HEK293 (cell line): ENCODE data around the gene ABCA7.

Experiments
- KLF16 ChIP-seq: fragments of 450-650 bp; formaldehyde crosslinking; IDR thresholded peaks from 2 replicates; pipeline ENCODE4 v1.5.1; 2017; ENCODE audit warnings: missing biosample characterization, missing genetic modification characterization
- ZNF596 ChIP-seq: fragments of 450-650 bp; IDR thresholded peaks from 2 replicates; pipeline ENCODE4 v1.5.0; 2018; ENCODE audit warnings: missing biosample characterization, mild to moderate bottlenecking, missing genetic modification characterization, moderate library complexity
- ZNF792 ChIP-seq: fragments of 450-650 bp; formaldehyde crosslinking; IDR thresholded peaks from 2 replicates; pipeline ENCODE4 v1.5.1; 2016; ENCODE audit warnings: missing biosample characterization, missing genetic modification characterization
- TF ChIP-seq, protein P1 (sequence below): fragments of 450-650 bp; formaldehyde crosslinking; IDR thresholded peaks from 2 replicates; pipeline ENCODE4 v1.5.1; 2016; ENCODE audit warnings: missing biosample characterization, missing genetic modification characterization
- TF ChIP-seq, protein P2 (sequence below): fragments of 450-650 bp; formaldehyde crosslinking; IDR thresholded peaks from 2 replicates; pipeline ENCODE4 v1.5.1; 2016; ENCODE audit warnings: missing biosample characterization, missing genetic modification characterization

DNA sequence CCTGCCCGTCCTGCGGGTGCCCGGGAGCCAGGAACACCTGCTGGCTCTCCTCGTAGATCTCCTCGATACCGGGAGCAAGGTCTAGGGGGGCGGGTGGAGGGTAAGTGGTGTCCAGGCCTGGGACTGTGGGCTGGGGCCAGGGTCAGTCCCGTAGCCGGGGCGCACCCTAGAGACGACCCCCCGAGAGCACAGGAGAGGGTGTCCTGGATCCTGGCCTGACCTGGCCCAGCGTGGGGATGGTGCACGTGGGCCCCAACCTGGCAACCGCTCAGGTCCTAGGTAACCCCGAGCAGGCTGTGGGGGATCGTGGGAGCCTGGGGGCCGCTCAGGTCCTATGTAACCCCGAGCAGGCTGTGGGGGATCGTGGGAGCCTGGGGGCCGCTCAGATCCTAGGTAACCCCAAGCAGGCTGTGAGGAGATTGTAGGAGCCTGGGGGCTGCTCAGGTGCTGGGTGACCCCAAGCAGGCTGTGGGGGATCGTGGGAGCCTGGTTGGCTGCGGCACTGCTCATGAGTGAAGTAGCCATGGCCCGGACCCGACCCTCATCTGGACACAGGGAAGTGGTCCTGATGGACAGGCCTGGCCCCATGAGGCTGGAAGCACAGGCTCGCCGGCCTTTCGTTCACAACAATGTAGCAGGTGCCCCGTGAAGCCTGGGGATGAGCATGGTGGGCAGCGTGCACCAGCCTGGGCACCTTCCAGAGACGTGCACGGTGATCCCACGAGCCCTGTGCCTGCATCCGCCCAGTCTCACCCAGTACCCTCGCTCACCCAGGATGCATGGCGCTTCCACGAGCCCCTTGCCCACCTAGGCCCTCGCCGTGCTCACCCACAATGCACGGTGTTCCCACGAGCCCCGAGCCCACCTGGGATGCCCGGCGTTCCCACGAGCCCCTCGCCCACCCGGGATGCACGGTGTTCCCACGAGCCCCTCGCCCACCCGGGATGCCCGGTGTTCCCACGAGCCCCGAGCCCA, 70.1 kb downstream of the ABCA7 start:
- no peak for TF ChIP-seq ZNF792
- TF ChIP-seq KLF16 (tag by site-specific recombination), result no peak
- TF ChIP-seq, protein P1, sequence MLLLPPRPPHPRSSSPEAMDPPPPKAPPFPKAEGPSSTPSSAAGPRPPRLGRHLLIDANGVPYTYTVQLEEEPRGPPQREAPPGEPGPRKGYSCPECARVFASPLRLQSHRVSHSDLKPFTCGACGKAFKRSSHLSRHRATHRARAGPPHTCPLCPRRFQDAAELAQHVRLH (tag by site-specific recombination), result no peak
- TF ChIP-seq ZNF596 (tag by site-specific recombination), result no peak
- TF ChIP-seq, protein P2, sequence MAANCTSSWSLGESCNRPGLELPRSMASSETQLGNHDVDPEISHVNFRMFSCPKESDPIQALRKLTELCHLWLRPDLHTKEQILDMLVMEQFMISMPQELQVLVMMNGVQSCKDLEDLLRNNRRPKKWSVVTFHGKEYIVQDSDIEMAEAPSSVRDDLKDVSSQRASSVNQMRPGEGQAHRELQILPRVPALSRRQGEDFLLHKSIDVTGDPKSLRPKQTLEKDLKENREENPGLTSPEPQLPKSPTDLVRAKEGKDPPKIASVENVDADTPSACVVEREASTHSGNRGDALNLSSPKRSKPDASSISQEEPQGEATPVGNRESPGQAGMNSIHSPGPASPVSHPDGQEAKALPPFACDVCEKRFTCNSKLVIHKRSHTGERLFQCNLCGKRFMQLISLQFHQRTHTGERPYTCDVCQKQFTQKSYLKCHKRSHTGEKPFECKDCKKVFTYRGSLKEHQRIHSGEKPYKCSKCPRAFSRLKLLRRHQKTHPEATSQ (tag by site-specific recombination), result no peak
